Islet of Langerhans (tissue), 1 donor: Measurements from ENCODE around the gene JARID2.
"Not testable (repeated sequence)": the region's sequence is repeated elsewhere in the genome, so short reads cannot be mapped to it uniquely, and the experiment has no call there.

Source experiments
- FAIRE-seq: peaks from one replicate; lab custom pipeline; 2011; peaks lifted over from hg19 to GRCh38; lab: Jason Lieb, UNC

The JARID2 gene

GRCh38 chr6:15523679-15524630 lies 278.1 kb downstream of the JARID2 start:
- FAIRE-seq = no peak

GRCh38 chr6:15524861-15525401 lies 279.1 kb downstream of the JARID2 start:
- FAIRE-seq = no peak

GRCh38 chr6:15526212-15526701 lies 280.4 kb downstream of the JARID2 start:
- FAIRE-seq = no peak

- FAIRE-seq = no peak
These were observed 282.2 kb downstream of the JARID2 start for GRCh38 chr6:15527838-15528617.

GRCh38 chr6:15528870-15529269 lies 283.0 kb downstream of the JARID2 start:
- FAIRE-seq = no peak

- FAIRE-seq = no peak
These were observed 284.5 kb downstream of the JARID2 start for GRCh38 chr6:15530411-15530810.

GRCh38 chr6:15531973-15532372 lies 286.1 kb downstream of the JARID2 start:
- no peak for FAIRE-seq

GRCh38 chr6:15533379-15534026 lies 287.6 kb downstream of the JARID2 start:
- FAIRE-seq = no peak

GRCh38 chr6:15534974-15535373 lies 289.1 kb downstream of the JARID2 start:
- no peak for FAIRE-seq

GRCh38 chr6:15535495-15536197 lies 289.8 kb downstream of the JARID2 start:
- FAIRE-seq = no peak

- FAIRE-seq = no peak
These were observed 290.5 kb downstream of the JARID2 start for GRCh38 chr6:15536198-15536955.

- FAIRE-seq = no peak
These were observed 292.2 kb downstream of the JARID2 start for GRCh38 chr6:15538106-15538505.

- no peak for FAIRE-seq
These were observed 293.1 kb downstream of the JARID2 start for GRCh38 chr6:15538766-15539495.

- FAIRE-seq = no peak
These were observed 293.9 kb downstream of the JARID2 start for GRCh38 chr6:15539722-15540270.

- FAIRE-seq = not testable (repeated sequence)
These were observed 297.6 kb downstream of the JARID2 start for GRCh38 chr6:15543332-15543917.

GRCh38 chr6:15544321-15544900 lies 298.5 kb downstream of the JARID2 start:
- FAIRE-seq = no peak

- FAIRE-seq = peak; percentile 38
These were observed 300.7 kb downstream of the JARID2 start for GRCh38 chr6:15546591-15546990.

GRCh38 chr6:15547400-15547799 lies 301.5 kb downstream of the JARID2 start:
- FAIRE-seq = no peak

- FAIRE-seq = no peak
These were observed 303.5 kb downstream of the JARID2 start for GRCh38 chr6:15549371-15549770.
